ENCODE data around the gene PXN.
"Not testable (repeated sequence)": the region's sequence is repeated elsewhere in the genome, so short reads cannot be mapped to it uniquely, and the experiment has no call there.

The PXN gene

GRCh38 chr12:120241561-120242274, 23.8 kb downstream of the PXN start:
- DNase-seq (ENCODE audit: low spot score) = no peak

GRCh38 chr12:120240495-120240833, 25.1 kb downstream of the PXN start:
- DNase-seq (ENCODE audit: low spot score) = no peak

GRCh38 chr12:120239776-120240494, 25.6 kb downstream of the PXN start:
- no peak for DNase-seq (ENCODE audit: low spot score)

- DNase-seq (ENCODE audit: low spot score) = no peak
Measured at GRCh38 chr12:120238839-120239445, 26.6 kb downstream of the PXN start.

- DNase-seq (ENCODE audit: low spot score) = no peak
Measured at GRCh38 chr12:120238217-120238616, 27.3 kb downstream of the PXN start.

GRCh38 chr12:120237360-120238171, 28.0 kb downstream of the PXN start:
- no peak for DNase-seq (ENCODE audit: low spot score)

- not testable (repeated sequence) for DNase-seq (ENCODE audit: low spot score)
Measured at GRCh38 chr12:120236809-120237208, 28.7 kb downstream of the PXN start.

GRCh38 chr12:120235369-120236323, 29.9 kb downstream of the PXN start:
- DNase-seq (ENCODE audit: low spot score) = no peak

- peak; percentile 87 for DNase-seq (ENCODE audit: low spot score)
Measured at GRCh38 chr12:120234643-120235368, 30.7 kb downstream of the PXN start.

GRCh38 chr12:120231316-120232011, 34.1 kb downstream of the PXN start:
- no peak for DNase-seq (ENCODE audit: low spot score)

GRCh38 chr12:120230974-120231315, 34.6 kb downstream of the PXN start:
- DNase-seq (ENCODE audit: low spot score) = no peak

- DNase-seq (ENCODE audit: low spot score) = no peak
Measured at GRCh38 chr12:120230326-120230973, 35.1 kb downstream of the PXN start.

- no peak for DNase-seq (ENCODE audit: low spot score)
Measured at GRCh38 chr12:120229487-120230325, 35.8 kb downstream of the PXN start.

- no peak for DNase-seq (ENCODE audit: low spot score)
Measured at GRCh38 chr12:120229071-120229486, 36.5 kb downstream of the PXN start.

GRCh38 chr12:120228291-120229070, 37.0 kb downstream of the PXN start:
- DNase-seq (ENCODE audit: low spot score) = peak; percentile 80

- no peak for DNase-seq (ENCODE audit: low spot score)
Measured at GRCh38 chr12:120228041-120228290, 37.6 kb downstream of the PXN start.

- DNase-seq (ENCODE audit: low spot score) = no peak
Measured at GRCh38 chr12:120227233-120228040, 38.1 kb downstream of the PXN start.
